SK-N-SH (cell line): ENCODE data around the gene ARL6. TPM values are rescaled to one million over a fixed set of nuclear protein-coding genes. Genes with fewer than 3 reads are reported as not detected.

Experiments used
- CTCF ChIA-PET: fragments of 300-600, 350-600 bp; formaldehyde crosslinking; extraction: SDS; loops from one replicate; lab custom pipeline; 2021; lab: Yijun Ruan, JAX
- POLR2A ChIA-PET: fragments of 350-600 bp; sonication (Branson Sonifier 250); formaldehyde crosslinking; extraction: SDS; loops from one replicate; lab custom pipeline; 2020; ENCODE audit warnings: antibody characterized with exemption, inconsistent platforms; lab: Yijun Ruan, JAX
- DNase-seq: peaks from one replicate; pipeline ENCODE4 v3.0.0; 2012
- H2AFZ ChIP-seq: fragments of 200-600 bp; sonication (generic); 2 replicates; pipeline ENCODE4 v1.8.1; 2016; ENCODE audit warnings: antibody characterized with exemption, mild to moderate bottlenecking, low read depth
- H3F3A ChIP-seq: fragments of 200-600 bp; sonication (generic); replicated peaks from 2 replicates; pipeline ENCODE3; 2016; ENCODE audit warnings: antibody characterized with exemption, mild to moderate bottlenecking; ENCODE audit not compliant: insufficient read depth
- H3K27ac ChIP-seq, 2 experiments: fragments of 200-500 bp in 1 of 2; fragments of 200-600 bp in 1 of 2; sonication (Bioruptor generic) in 1 of 2; sonication (generic), shearing (Covaris generic) in 1 of 2; 2 replicates each; pipeline versions ENCODE4 v1.5.1 to v1.6.1; 2014 to 2016; ENCODE audit warnings: low read depth in 2 of 2, inconsistent platforms in 1 of 2, low read length in 1 of 2, mild to moderate bottlenecking in 1 of 2, mixed read lengths in 1 of 2
- H3K27me3 ChIP-seq: fragments of 200-600 bp; sonication (generic), shearing (Covaris generic); 2 replicates; pipeline ENCODE4 v1.6.1; 2016; ENCODE audit warnings: mixed run types; ENCODE audit not compliant: insufficient read depth
- H3K36me3 ChIP-seq, 2 experiments: fragments of 200-500 bp in 1 of 2; fragments of 200-600 bp in 1 of 2; sonication (Bioruptor generic) in 1 of 2; sonication (generic) in 1 of 2; replicated peaks in 1 of 2; 2 replicates each; pipeline versions ENCODE3 to v1.5.1; 2014 to 2016; ENCODE audit warnings: low read length in 1 of 2, mild to moderate bottlenecking in 1 of 2; ENCODE audit not compliant: insufficient read depth in 2 of 2, control insufficient read depth in 1 of 2
- H3K4me1 ChIP-seq, 2 experiments: fragments of 200-500 bp in 1 of 2; fragments of 200-600 bp in 1 of 2; sonication (Bioruptor generic) in 1 of 2; sonication (generic), shearing (Covaris generic) in 1 of 2; 2 replicates each; pipeline versions ENCODE4 v1.5.1 to v1.6.1; 2014 to 2016; ENCODE audit warnings: low read depth in 1 of 2, low read length in 1 of 2, mixed run types in 1 of 2; ENCODE audit not compliant: insufficient read depth in 2 of 2, control insufficient read depth in 1 of 2
- H3K4me2 ChIP-seq: fragments of 200-600 bp; sonication (generic), shearing (Covaris generic); 2 replicates; pipeline ENCODE4 v1.6.1; 2017; ENCODE audit warnings: mixed run types
- H3K4me3 ChIP-seq, 2 experiments: fragments of 200-500 bp in 1 of 2; fragments of 200-600 bp in 1 of 2; sonication (Bioruptor generic) in 1 of 2; sonication (generic), shearing (Covaris generic) in 1 of 2; 2 replicates each; pipeline versions ENCODE4 v1.5.1 to v1.8.1; 2014 to 2016; ENCODE audit warnings: low read depth in 2 of 2, inconsistent platforms in 1 of 2, low read length in 1 of 2, mild to moderate bottlenecking in 1 of 2, mixed read lengths in 1 of 2, moderate library complexity in 1 of 2
- H3K79me2 ChIP-seq: fragments of 200-600 bp; sonication (generic); 2 replicates; pipeline ENCODE4 v1.8.1; 2017; ENCODE audit warnings: mild to moderate bottlenecking; ENCODE audit not compliant: insufficient read depth
- H3K9ac ChIP-seq: fragments of 200-600 bp; sonication (generic); 2 replicates; pipeline ENCODE4 v1.6.1; 2017; ENCODE audit warnings: mixed run types
- H3K9me2 ChIP-seq: fragments of 200-600 bp; sonication (generic); 2 replicates; pipeline ENCODE4 v1.6.1; 2017; ENCODE audit warnings: mixed run types
- H3K9me3 ChIP-seq: fragments of 200-600 bp; sonication (generic); 2 replicates; pipeline ENCODE4 v1.6.1; 2017; ENCODE audit warnings: mixed run types, mild to moderate bottlenecking, moderate library complexity
- H4K20me1 ChIP-seq: fragments of 200-600 bp; sonication (generic); 2 replicates; pipeline ENCODE4 v1.6.1; 2017; ENCODE audit warnings: mild to moderate bottlenecking, mixed run types; ENCODE audit not compliant: insufficient read depth
- EP300 ChIP-seq, 2 experiments: IDR thresholded peaks; 2 replicates each; pipeline versions ENCODE4 v1.4.0 to v1.6.1; 2012; ENCODE audit warnings: borderline replicate concordance in 1 of 2, low read depth in 1 of 2, low read length in 1 of 2
- EZH2phosphoT487 ChIP-seq: fragments of 200-600 bp; sonication (generic); IDR thresholded peaks from 2 replicates; pipeline ENCODE4 v1.6.1; 2017; ENCODE audit warnings: low read depth, mixed run types, mild to moderate bottlenecking, antibody characterized with exemption, moderate library complexity, borderline replicate concordance
- FOSL2 ChIP-seq: IDR thresholded peaks from 2 replicates; pipeline ENCODE4 v1.4.0; 2012; ENCODE audit warnings: low read depth, mild to moderate bottlenecking, moderate library complexity, borderline replicate concordance
- FOXJ3 ChIP-seq: sonication (generic); formaldehyde crosslinking; IDR thresholded peaks from 2 replicates; pipeline ENCODE4 v1.5.1; 2020; ENCODE audit warnings: mild to moderate bottlenecking, missing genetic modification reagents
- JUND ChIP-seq: IDR thresholded peaks from 2 replicates; pipeline ENCODE4 v1.4.0; 2012
- MEF2A ChIP-seq: IDR thresholded peaks from 2 replicates; pipeline ENCODE4 v1.4.0; 2012; ENCODE audit warnings: low read depth, borderline replicate concordance
- MXI1 ChIP-seq: IDR thresholded peaks from 2 replicates; pipeline ENCODE4 v1.6.1; 2012; ENCODE audit warnings: mild to moderate bottlenecking, low read depth, low read length, improper control_type of control experiment
- POLR2AphosphoS5 ChIP-seq: IDR thresholded peaks from 2 replicates; pipeline ENCODE4 v1.6.1; 2012; ENCODE audit warnings: low read depth, low read length
- RCOR1 ChIP-seq: fragments of 150-350 bp; IDR thresholded peaks from 2 replicates; pipeline ENCODE4 v1.6.1; 2017; ENCODE audit warnings: antibody characterized with exemption, low read length
- RFX5 ChIP-seq: IDR thresholded peaks from 2 replicates; pipeline ENCODE4 v1.6.1; 2012; ENCODE audit warnings: mild to moderate bottlenecking, improper control_type of control experiment, low read length
- SMC3 ChIP-seq: IDR thresholded peaks from 2 replicates; pipeline ENCODE4 v1.6.1; 2012; ENCODE audit warnings: low read depth, low read length, improper control_type of control experiment
- TCF12 ChIP-seq: IDR thresholded peaks from 2 replicates; pipeline ENCODE4 v1.4.0; 2012
- TEAD4 ChIP-seq: IDR thresholded peaks from 2 replicates; pipeline ENCODE4 v1.4.0; 2012; ENCODE audit warnings: mild to moderate bottlenecking, borderline replicate concordance; ENCODE audit not compliant: insufficient read depth
- YY1 ChIP-seq: IDR thresholded peaks from 2 replicates; pipeline ENCODE4 v1.4.0; 2012; ENCODE audit warnings: low read depth, mild to moderate bottlenecking
- WGBS: methylation state at CpG from one replicate; pipeline ENCODE4 v1.1.6; 2017; ENCODE audit warnings: low lambda C conversion rate; 5-methylcytosine and 5-hydroxymethylcytosine counted together
- polyA plus RNA-seq, 3 experiments: library from polyadenylated mRNA; depleted of rRNA; stranded (reverse); fragments of >200 nt; gene quantifications; 2 replicates each; pipeline ENCODE4 v1.2.3, GENCODE V29; 2012
- TF ChIP-seq, protein P1 (sequence below): fragments of 150-350 bp; IDR thresholded peaks from 2 replicates; pipeline ENCODE4 v1.6.1; 2016; ENCODE audit warnings: mild to moderate bottlenecking, low read depth, low read length
- TF ChIP-seq, protein P2 (sequence below): IDR thresholded peaks from 2 replicates; pipeline ENCODE4 v1.4.0; 2012; ENCODE audit warnings: low read depth, borderline replicate concordance
- TF ChIP-seq, protein P3 (sequence below): IDR thresholded peaks from 2 replicates; pipeline ENCODE4 v1.4.0; 2012; ENCODE audit warnings: low read depth, borderline replicate concordance
- TF ChIP-seq, protein P4 (sequence below): IDR thresholded peaks from 2 replicates; pipeline ENCODE4 v1.6.1; 2012; ENCODE audit warnings: mild to moderate bottlenecking, low read depth, low read length, moderate library complexity

Gene ARL6
- polyA plus RNA-seq, 1 of the 3 experiments (the other 2 are of a cell fraction), result 2.6 TPM

DNA sequence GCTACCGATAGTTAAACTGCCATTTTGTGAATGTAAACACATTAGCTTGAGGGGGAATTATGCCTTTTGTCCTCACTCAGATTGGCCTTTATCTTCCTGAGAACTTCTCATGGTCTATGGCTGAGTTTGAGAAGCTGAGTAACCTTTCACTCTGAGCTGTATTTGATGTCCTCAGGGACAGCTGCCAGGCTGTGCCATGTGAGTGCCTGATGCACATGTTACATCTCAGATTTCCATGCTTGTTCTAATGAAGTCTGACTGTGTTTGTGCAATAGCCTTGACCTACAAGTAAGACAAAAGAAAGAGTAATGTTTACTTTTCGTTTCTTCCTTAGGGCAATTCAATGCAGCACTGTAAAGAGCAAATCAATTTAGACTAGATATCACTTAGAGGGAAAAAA, 44.1 kb upstream of the ARL6 start:
- Histone ChIP-seq H3K27ac (no peak overlapping the region), H3K9me3 (no peaks in the 10 kb centered on the region), H3K79me2 (no peaks in the 10 kb centered on the region), H4K20me1 (no peaks in the 10 kb centered on the region), H3F3A (no peaks in the 10 kb centered on the region), H3K36me3 (no peaks in the 10 kb centered on the region), H2AFZ (no peak overlapping the region), H3K4me3 (no peak overlapping the region), H3K9ac (no peak overlapping the region), H3K27me3 (no peaks in the 10 kb centered on the region), H3K4me2 (no peak overlapping the region), H3K9me2 (no peaks in the 10 kb centered on the region), H3K4me1 (no peaks in the 10 kb centered on the region; a peak in 1 of 4 replicates)
- no peak for DNase-seq
- no peak for TF ChIP-seq TCF12
- no peak for TF ChIP-seq RCOR1
- no peak for TF ChIP-seq EZH2phosphoT487
- TF ChIP-seq EP300 (IDR thresholded peaks at IDR 0.05; ENCODE audit: borderline replicate concordance in 1 of 2, low read depth in 1 of 2, low read length in 1 of 2), result no peak
- no peak for TF ChIP-seq YY1
- TF ChIP-seq FOXJ3, result no peak
- TF ChIP-seq TEAD4, result no peak
- TF ChIP-seq, protein P1, sequence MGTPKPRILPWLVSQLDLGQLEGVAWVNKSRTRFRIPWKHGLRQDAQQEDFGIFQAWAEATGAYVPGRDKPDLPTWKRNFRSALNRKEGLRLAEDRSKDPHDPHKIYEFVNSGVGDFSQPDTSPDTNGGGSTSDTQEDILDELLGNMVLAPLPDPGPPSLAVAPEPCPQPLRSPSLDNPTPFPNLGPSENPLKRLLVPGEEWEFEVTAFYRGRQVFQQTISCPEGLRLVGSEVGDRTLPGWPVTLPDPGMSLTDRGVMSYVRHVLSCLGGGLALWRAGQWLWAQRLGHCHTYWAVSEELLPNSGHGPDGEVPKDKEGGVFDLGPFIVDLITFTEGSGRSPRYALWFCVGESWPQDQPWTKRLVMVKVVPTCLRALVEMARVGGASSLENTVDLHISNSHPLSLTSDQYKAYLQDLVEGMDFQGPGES, result no peak
- 24% methylated on average over 2 of the region's 2 CpGs for WGBS
- ChIA-PET CTCF (interaction anchor here (1.1 to 2.4 kb wide), 8 partner anchors 9 to 857 kb away, joined by 3 to 41 read pairs (median 12); no protein-coding TSS in a partner anchor), POLR2A (no interaction called here)

DNA sequence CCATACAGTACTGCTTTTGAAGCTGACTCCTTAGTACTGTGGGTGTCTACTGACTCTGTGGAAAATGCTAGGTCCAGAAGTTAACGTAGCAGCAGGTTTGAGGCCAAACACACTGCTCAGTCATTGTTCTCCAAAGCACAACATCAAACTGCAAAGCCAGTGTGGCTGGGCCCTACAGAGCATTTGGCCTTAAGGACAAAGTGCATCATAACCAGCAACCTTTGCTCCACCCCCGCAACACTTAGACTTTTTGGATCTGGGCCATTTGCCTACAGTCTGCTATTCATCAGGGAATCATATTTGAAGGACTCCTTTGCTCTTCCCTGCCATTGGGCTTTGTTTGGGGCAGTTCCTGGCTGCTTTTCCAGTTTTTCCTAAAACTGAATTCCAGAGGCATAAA, 43.1 kb upstream of the ARL6 start:
- Histone ChIP-seq H4K20me1 (no peaks in the 10 kb centered on the region), H3K79me2 (no peaks in the 10 kb centered on the region), H3K27ac (no peak overlapping the region), H3F3A (no peaks in the 10 kb centered on the region), H3K9ac (no peak overlapping the region), H2AFZ (no peak overlapping the region), H3K4me2 (no peak overlapping the region), H3K4me3 (no peak overlapping the region), H3K4me1 (no peaks in the 10 kb centered on the region; a peak in 1 of 4 replicates), H3K9me3 (no peaks in the 10 kb centered on the region), H3K36me3 (no peaks in the 10 kb centered on the region), H3K9me2 (no peaks in the 10 kb centered on the region), H3K27me3 (no peaks in the 10 kb centered on the region)
- POLR2A ChIA-PET, result no interaction called here
- 62% methylated on average over 2 of the region's 2 CpGs for WGBS
- CTCF ChIA-PET, result interaction anchor here (1.0 kb wide), 1 partner anchor 858 kb away, joined by 3 read pairs; no protein-coding TSS in a partner anchor
- no peak for DNase-seq
- TF ChIP-seq, protein P2, sequence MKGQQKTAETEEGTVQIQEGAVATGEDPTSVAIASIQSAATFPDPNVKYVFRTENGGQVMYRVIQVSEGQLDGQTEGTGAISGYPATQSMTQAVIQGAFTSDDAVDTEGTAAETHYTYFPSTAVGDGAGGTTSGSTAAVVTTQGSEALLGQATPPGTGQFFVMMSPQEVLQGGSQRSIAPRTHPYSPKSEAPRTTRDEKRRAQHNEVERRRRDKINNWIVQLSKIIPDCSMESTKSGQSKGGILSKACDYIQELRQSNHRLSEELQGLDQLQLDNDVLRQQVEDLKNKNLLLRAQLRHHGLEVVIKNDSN, result no peak
- TF ChIP-seq POLR2AphosphoS5 (no peak), FOSL2 (no peak), TEAD4 (no peak), MXI1 (no peak), SMC3 (no peak), JUND (no peak), EP300 (IDR thresholded peaks at IDR 0.05; ENCODE audit: borderline replicate concordance in 1 of 2, low read depth in 1 of 2, low read length in 1 of 2) (no peak), MEF2A (no peak), RFX5 (no peak)
- TF ChIP-seq, protein P3, sequence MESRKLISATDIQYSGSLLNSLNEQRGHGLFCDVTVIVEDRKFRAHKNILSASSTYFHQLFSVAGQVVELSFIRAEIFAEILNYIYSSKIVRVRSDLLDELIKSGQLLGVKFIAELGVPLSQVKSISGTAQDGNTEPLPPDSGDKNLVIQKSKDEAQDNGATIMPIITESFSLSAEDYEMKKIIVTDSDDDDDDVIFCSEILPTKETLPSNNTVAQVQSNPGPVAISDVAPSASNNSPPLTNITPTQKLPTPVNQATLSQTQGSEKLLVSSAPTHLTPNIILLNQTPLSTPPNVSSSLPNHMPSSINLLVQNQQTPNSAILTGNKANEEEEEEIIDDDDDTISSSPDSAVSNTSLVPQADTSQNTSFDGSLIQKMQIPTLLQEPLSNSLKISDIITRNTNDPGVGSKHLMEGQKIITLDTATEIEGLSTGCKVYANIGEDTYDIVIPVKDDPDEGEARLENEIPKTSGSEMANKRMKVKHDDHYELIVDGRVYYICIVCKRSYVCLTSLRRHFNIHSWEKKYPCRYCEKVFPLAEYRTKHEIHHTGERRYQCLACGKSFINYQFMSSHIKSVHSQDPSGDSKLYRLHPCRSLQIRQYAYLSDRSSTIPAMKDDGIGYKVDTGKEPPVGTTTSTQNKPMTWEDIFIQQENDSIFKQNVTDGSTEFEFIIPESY, result no peak
- TF ChIP-seq, protein P4, sequence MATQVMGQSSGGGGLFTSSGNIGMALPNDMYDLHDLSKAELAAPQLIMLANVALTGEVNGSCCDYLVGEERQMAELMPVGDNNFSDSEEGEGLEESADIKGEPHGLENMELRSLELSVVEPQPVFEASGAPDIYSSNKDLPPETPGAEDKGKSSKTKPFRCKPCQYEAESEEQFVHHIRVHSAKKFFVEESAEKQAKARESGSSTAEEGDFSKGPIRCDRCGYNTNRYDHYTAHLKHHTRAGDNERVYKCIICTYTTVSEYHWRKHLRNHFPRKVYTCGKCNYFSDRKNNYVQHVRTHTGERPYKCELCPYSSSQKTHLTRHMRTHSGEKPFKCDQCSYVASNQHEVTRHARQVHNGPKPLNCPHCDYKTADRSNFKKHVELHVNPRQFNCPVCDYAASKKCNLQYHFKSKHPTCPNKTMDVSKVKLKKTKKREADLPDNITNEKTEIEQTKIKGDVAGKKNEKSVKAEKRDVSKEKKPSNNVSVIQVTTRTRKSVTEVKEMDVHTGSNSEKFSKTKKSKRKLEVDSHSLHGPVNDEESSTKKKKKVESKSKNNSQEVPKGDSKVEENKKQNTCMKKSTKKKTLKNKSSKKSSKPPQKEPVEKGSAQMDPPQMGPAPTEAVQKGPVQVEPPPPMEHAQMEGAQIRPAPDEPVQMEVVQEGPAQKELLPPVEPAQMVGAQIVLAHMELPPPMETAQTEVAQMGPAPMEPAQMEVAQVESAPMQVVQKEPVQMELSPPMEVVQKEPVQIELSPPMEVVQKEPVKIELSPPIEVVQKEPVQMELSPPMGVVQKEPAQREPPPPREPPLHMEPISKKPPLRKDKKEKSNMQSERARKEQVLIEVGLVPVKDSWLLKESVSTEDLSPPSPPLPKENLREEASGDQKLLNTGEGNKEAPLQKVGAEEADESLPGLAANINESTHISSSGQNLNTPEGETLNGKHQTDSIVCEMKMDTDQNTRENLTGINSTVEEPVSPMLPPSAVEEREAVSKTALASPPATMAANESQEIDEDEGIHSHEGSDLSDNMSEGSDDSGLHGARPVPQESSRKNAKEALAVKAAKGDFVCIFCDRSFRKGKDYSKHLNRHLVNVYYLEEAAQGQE, result no peak
- TF ChIP-seq, protein P1, result no peak
